K562 (cell line): ENCODE data around the gene DCAF4L1. TPM values are rescaled to one million over a fixed set of nuclear protein-coding genes. Genes with fewer than 3 reads are reported as not detected.

Source experiments
- ATF3 ChIP-seq, 2 experiments: fragments of 450-650 bp in 1 of 2; sonication (generic) in 1 of 2; formaldehyde crosslinking in 1 of 2; IDR thresholded peaks in 1 of 2; conservative IDR thresholded peaks in 1 of 2; 2 replicates each; pipeline versions ENCODE4 v1.6.1 to v1.8.1; 2016 to 2023; ENCODE audit warnings: mild to moderate bottlenecking in 2 of 2, moderate library complexity in 2 of 2, inconsistent platforms in 1 of 2, missing genetic modification reagents in 1 of 2
- DEAF1 ChIP-seq: fragments of 450-650 bp; formaldehyde crosslinking; IDR thresholded peaks from 2 replicates; pipeline ENCODE4 v1.4.0; 2020; ENCODE audit warnings: mild to moderate bottlenecking, moderate library complexity
- DMBX1 ChIP-seq: fragments of 250-450 bp; sonication (Bioruptor Pico); IDR thresholded peaks from 2 replicates; pipeline ENCODE4 v1.8.0; 2022; ENCODE audit warnings: inconsistent platforms, mild to moderate bottlenecking, moderate library complexity, borderline replicate concordance
- FOXP4 ChIP-seq: sonication (generic); formaldehyde crosslinking; IDR thresholded peaks from 2 replicates; pipeline ENCODE4 v1.8.0; 2022; ENCODE audit warnings: mild to moderate bottlenecking, missing genetic modification reagents, borderline replicate concordance
- HLTF ChIP-seq: fragments of 450-650 bp; IDR thresholded peaks from 2 replicates; pipeline ENCODE4 v1.6.1; 2016
- MCM5 ChIP-seq: fragments of 450-650 bp; IDR thresholded peaks from 2 replicates; pipeline ENCODE4 v1.6.1; 2016; ENCODE audit warnings: low read depth
- MYNN ChIP-seq, 2 experiments: sonication (generic); formaldehyde crosslinking in 1 of 2; IDR thresholded peaks; 2 replicates each; pipeline versions ENCODE4 v1.5.0 to v1.6.1; 2016 to 2020; ENCODE audit warnings: antibody characterized with exemption in 1 of 2, missing genetic modification reagents in 1 of 2
- RAD51 ChIP-seq: fragments of 450-650 bp; IDR thresholded peaks from 2 replicates; pipeline ENCODE4 v1.7.1; 2016; ENCODE audit warnings: low read depth, mild to moderate bottlenecking, borderline replicate concordance
- RFX5 ChIP-seq: IDR thresholded peaks from 2 replicates; pipeline ENCODE4 v1.6.1; 2011; ENCODE audit warnings: low read depth, mild to moderate bottlenecking, improper control_type of control experiment, low read length
- TRIM24 ChIP-seq, 2 experiments: fragments of 450-650 bp; IDR thresholded peaks; 2 replicates each; pipeline ENCODE4 v1.6.1; 2016
- XRCC5 ChIP-seq: fragments of 200-400 bp; formaldehyde crosslinking; IDR thresholded peaks from 2 replicates; pipeline ENCODE4 v1.6.1; 2017; ENCODE audit warnings: low read depth, mild to moderate bottlenecking, low read length
- ZBTB17 ChIP-seq: fragments of 450-650 bp; formaldehyde crosslinking; IDR thresholded peaks from 2 replicates; pipeline ENCODE4 v1.4.0; 2020; ENCODE audit warnings: mild to moderate bottlenecking
- ZNF316 ChIP-seq: fragments of 450-650 bp; IDR thresholded peaks from 2 replicates; pipeline ENCODE4 v1.6.1; 2016
- ZNF41 ChIP-seq: fragments of 250-450 bp; sonication (Bioruptor Pico); conservative IDR thresholded peaks from 2 replicates; pipeline ENCODE4 v1.4.0; 2020; ENCODE audit warnings: mild to moderate bottlenecking
- ZNF551 ChIP-seq: fragments of 250-450 bp; sonication (Bioruptor Pico); IDR thresholded peaks from 2 replicates; pipeline ENCODE4 v1.5.0; 2021; ENCODE audit warnings: mild to moderate bottlenecking, moderate library complexity
- ZNF586 ChIP-seq: fragments of 450-650 bp; formaldehyde crosslinking; conservative IDR thresholded peaks from 2 replicates; pipeline ENCODE4 v1.4.0; 2020; ENCODE audit warnings: mild to moderate bottlenecking, moderate library complexity
- ZNF699 ChIP-seq: fragments of 250-450 bp; sonication (Bioruptor Pico); IDR thresholded peaks from 2 replicates; pipeline ENCODE4 v1.8.0; 2021; ENCODE audit warnings: mild to moderate bottlenecking, moderate library complexity; ENCODE audit not compliant: insufficient replicate concordance
- ZNF76 ChIP-seq: fragments of 250-450 bp; sonication (Bioruptor Pico); IDR thresholded peaks from 2 replicates; pipeline ENCODE4 v1.4.0; 2020; ENCODE audit warnings: mild to moderate bottlenecking, moderate library complexity, borderline replicate concordance
- polyA plus RNA-seq, 8 experiments: library from polyadenylated mRNA; depleted of rRNA in 4 of 8; stranded (reverse) in 5 of 8; unstranded in 3 of 8; fragments of >200 nt; fragmentation: Nextera tagmentation in 2 of 8; fragmentation: Illumina TruSeq in 1 of 8; extraction: Ambion mirVana in 2 of 8; extraction: Trizol in 1 of 8; gene quantifications; 2 replicates each; pipeline versions ENCODE4 v1.2.1 to v1.2.3, GENCODE V29; 2011 to 2014; ENCODE audit warnings: inconsistent platforms in 1 of 8, missing spikeins in 1 of 8
- total RNA-seq, 7 experiments: library from RNA; depleted of rRNA in 6 of 7; stranded (reverse); fragments of >200 nt in 6 of 7; fragmentation: Illumina TruSeq in 2 of 7; extraction: Trizol in 2 of 7; gene quantifications; 2 replicates each; pipeline versions ENCODE4 v1.2.1 to v1.2.3, GENCODE V29; 2011 to 2021; ENCODE audit warnings: low replicate concordance in 1 of 7
- TF ChIP-seq, protein P1 (sequence below): fragments of 200-800 bp; sonication (Bioruptor generic); IDR thresholded peaks from 2 replicates; pipeline ENCODE4 v1.6.1; 2017; ENCODE audit warnings: missing genetic modification characterization, missing compliant biosample characterization
- TF ChIP-seq, protein P2 (sequence below): fragments of 250-450 bp; sonication (Bioruptor Pico); IDR thresholded peaks from 2 replicates; pipeline ENCODE4 v1.4.0; 2020; ENCODE audit warnings: mild to moderate bottlenecking, moderate library complexity

DCAF4L1 gene
- total and polyA plus RNA-seq, 9 of the 15 experiments (the other 6 are each of a cell fraction or from before 2014, with no cell fraction given), result 0.17 to 0.64 (median 0.36) TPM

GRCh38 chr4:41957634-41958033 lies 23.9 kb upstream of the DCAF4L1 start (continued):
- TF ChIP-seq, protein P1, sequence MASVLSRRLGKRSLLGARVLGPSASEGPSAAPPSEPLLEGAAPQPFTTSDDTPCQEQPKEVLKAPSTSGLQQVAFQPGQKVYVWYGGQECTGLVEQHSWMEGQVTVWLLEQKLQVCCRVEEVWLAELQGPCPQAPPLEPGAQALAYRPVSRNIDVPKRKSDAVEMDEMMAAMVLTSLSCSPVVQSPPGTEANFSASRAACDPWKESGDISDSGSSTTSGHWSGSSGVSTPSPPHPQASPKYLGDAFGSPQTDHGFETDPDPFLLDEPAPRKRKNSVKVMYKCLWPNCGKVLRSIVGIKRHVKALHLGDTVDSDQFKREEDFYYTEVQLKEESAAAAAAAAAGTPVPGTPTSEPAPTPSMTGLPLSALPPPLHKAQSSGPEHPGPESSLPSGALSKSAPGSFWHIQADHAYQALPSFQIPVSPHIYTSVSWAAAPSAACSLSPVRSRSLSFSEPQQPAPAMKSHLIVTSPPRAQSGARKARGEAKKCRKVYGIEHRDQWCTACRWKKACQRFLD, result no peak
- no peak for TF ChIP-seq ATF3 (IDR thresholded peaks at IDR 0.05)
- TF ChIP-seq ATF3 (CRISPR knock-in tag; conservative IDR thresholded peaks at IDR 0.05), result no peak
- no peak for TF ChIP-seq ZNF41 (CRISPR knock-in tag)
- TF ChIP-seq DMBX1 (CRISPR knock-in tag), result no peak
- no peak for TF ChIP-seq ZNF551
- peak; percentile 100 for TF ChIP-seq ZNF316
- TF ChIP-seq TRIM24 (IDR thresholded peaks at IDR 0.05), result peak in 1 of 2 experiments; percentile 28; a peak in 1 of 4 replicates
- TF ChIP-seq MYNN (IDR thresholded peaks at IDR 0.05), result no peak
- TF ChIP-seq MYNN (CRISPR knock-in tag; IDR thresholded peaks at IDR 0.05), result no peak
- no peak for TF ChIP-seq HLTF
- no peak for TF ChIP-seq ZNF586
- no peak for TF ChIP-seq FOXP4 (CRISPR knock-in tag)
- no peak for TF ChIP-seq RAD51
- no peak for TF ChIP-seq ZBTB17 (CRISPR knock-in tag)
- TF ChIP-seq RFX5, result no peak
- TF ChIP-seq ZNF76 (CRISPR knock-in tag), result no peak
- TF ChIP-seq, protein P2, sequence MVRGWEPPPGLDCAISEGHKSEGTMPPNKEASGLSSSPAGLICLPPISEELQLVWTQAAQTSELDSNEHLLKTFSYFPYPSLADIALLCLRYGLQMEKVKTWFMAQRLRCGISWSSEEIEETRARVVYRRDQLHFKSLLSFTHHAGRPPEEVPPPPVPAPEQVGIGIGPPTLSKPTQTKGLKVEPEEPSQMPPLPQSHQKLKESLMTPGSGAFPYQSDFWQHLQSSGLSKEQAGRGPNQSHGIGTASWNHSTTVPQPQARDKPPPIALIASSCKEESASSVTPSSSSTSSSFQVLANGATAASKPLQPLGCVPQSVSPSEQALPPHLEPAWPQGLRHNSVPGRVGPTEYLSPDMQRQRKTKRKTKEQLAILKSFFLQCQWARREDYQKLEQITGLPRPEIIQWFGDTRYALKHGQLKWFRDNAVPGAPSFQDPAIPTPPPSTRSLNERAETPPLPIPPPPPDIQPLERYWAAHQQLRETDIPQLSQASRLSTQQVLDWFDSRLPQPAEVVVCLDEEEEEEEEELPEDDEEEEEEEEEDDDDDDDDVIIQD (CRISPR knock-in tag), result no peak
- TF ChIP-seq DEAF1 (CRISPR knock-in tag), result peak; percentile 46; the same call in 1 of the 2 replicates
- no peak for TF ChIP-seq XRCC5
- TF ChIP-seq ZNF699 (CRISPR knock-in tag), result no peak
- TF ChIP-seq MCM5, result no peak
